Measurements from ENCODE around the gene LSS.
A peak's percentile ranks its signal among the peaks of the same experiment; 100 is the strongest.

The LSS gene

DNA sequence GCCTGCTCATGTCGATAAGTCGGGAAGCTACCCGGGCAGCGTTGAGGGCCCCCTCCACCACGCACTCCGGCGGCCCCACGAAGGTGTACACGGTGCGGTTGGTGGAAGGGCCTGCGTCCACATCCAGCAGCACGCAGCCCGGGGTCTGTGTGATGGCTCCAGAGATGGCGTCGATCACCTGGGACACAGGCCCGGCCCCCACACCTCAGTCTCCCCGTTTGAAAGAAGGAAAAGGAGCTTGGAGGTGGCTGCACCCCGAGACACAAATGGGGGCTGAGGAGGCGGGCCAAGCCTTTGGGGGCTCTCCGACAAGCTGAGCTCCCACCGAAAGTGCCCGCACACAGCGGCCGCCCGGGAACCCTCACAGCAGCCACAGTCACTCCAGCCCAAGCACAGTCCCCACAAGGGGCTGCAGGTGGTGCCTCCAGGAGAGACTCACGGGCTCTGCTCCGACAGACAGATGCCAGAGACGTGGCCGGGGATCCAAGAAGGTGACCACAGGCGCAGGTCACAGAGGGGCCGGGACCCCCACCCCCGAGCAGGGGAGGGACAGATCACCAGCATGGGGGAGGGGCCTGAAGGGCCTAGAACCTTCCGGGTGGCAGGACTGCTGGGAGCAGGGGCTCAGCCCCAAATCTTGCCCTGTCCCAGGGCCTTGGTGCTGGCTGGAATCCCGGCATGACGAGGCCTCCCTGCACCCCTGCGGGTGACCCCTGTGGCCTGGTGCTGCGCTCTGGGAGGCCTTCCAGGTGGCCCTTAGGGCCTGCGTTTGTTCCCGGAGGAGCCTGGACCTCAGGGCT is 74.2 kb downstream of the LSS start:
- no peak overlapping the region for H3K4me3 ChIP-seq (replicated peaks; ENCODE audit: low read depth, low read length)
- TF ChIP-seq, protein P1, sequence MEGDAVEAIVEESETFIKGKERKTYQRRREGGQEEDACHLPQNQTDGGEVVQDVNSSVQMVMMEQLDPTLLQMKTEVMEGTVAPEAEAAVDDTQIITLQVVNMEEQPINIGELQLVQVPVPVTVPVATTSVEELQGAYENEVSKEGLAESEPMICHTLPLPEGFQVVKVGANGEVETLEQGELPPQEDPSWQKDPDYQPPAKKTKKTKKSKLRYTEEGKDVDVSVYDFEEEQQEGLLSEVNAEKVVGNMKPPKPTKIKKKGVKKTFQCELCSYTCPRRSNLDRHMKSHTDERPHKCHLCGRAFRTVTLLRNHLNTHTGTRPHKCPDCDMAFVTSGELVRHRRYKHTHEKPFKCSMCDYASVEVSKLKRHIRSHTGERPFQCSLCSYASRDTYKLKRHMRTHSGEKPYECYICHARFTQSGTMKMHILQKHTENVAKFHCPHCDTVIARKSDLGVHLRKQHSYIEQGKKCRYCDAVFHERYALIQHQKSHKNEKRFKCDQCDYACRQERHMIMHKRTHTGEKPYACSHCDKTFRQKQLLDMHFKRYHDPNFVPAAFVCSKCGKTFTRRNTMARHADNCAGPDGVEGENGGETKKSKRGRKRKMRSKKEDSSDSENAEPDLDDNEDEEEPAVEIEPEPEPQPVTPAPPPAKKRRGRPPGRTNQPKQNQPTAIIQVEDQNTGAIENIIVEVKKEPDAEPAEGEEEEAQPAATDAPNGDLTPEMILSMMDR (IDR thresholded peaks at IDR 0.05; ENCODE audit: low read length, missing control alignments), result no peak
- DNase-seq (ENCODE audit: low read depth), result no peak

DNA sequence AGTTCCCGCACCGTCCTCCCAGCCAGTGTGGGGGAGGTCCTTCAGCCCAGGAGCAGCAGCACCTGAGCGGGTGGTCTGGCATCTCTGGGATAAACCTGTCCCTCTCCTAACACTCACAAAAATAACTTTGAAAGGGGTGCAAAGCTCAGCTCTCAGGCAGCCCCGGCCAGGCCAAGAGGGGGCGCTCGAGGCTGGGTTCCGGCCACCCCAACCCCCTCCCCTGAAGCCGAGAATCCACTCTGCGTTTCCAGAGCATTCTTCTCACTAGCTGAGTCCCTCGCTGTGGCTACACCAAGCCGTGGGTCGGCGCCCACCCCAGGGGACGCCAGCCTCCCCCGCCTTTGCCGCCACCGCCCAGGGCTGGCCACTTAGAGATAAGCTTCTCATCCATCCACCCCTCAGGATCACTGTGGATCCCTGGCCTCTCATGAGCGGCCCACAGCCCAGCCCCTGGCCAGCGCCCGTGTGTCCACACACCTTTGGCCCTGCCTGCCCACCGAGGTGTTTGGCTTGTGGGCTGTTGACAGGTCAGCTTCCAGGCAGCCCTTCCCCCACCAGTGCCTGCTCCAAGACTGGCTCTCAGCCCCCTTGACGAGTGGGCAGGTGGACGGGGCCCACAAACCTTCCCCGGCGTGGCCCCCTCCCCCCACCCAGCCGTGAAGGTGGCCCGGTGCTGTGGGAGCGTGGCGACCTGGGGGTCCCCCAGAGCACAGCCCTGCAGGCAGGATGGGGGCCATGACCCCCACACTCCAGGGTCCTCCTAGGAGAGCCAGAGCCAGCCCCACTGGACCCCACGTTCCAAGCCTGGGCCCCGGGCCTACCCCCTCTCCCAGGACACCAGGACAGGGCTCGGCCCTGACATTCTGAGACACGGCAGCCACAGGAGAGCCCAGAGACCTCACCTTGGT is 75.1 kb downstream of the LSS start:
- TF ChIP-seq, protein P1 (IDR thresholded peaks at IDR 0.05; ENCODE audit: low read length, missing control alignments), result peak; percentile 80
- H3K4me3 ChIP-seq (replicated peaks; ENCODE audit: low read depth, low read length), result no peak overlapping the region
- DNase-seq (ENCODE audit: low read depth), result peak; percentile 60

- TF ChIP-seq, protein P1 (IDR thresholded peaks at IDR 0.05; ENCODE audit: low read length, missing control alignments), result no peak
- no peak for DNase-seq (ENCODE audit: low read depth)
- H3K4me3 ChIP-seq (replicated peaks; ENCODE audit: low read depth, low read length), result no peak overlapping the region
Observed at GRCh38 chr21:46152927-46153246, 75.7 kb downstream of the LSS start.

- H3K4me3 ChIP-seq (replicated peaks; ENCODE audit: low read depth, low read length), result no peak overlapping the region
- TF ChIP-seq, protein P1 (IDR thresholded peaks at IDR 0.05; ENCODE audit: low read length, missing control alignments), result no peak
- no peak for DNase-seq (ENCODE audit: low read depth)
Observed at GRCh38 chr21:46151989-46152926, 76.3 kb downstream of the LSS start.

DNA sequence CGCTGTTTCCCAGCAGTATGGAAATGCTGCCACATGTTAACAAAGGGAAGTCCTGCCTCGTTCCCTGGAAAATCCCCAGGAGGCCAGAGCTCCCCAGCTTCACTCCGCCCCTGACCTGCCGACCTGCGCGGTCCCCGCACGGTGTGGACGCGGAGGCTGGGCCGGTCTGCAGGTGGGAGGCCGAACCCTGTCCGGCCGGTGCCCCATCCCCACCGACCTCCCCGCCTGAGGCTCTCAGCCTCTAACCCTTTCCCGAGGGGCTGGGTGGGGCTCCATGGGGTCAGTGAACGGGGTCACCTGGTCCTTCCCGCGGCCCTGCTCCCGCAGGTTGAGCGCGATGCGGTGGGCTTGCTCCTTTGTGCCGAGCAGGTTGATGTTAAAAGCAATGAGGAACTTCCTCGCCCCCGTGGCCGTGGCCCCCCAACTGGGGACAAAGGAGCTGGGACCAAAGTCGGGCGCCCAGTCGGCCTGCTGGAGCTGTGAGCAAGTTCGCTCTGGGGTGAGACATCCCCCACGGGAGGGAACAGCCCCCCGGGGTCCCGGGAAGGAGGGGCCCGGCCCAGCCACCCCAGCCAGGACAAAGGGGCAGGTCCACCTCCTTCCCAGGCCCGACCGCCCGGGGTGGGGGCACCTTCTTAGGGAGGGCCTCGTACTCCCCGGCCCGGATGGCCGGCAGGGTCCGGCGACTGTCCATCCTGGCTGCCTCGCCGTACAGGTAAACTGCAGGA is 77.1 kb downstream of the LSS start:
- no peak overlapping the region for H3K4me3 ChIP-seq (replicated peaks; ENCODE audit: low read depth, low read length)
- TF ChIP-seq, protein P1 (IDR thresholded peaks at IDR 0.05; ENCODE audit: low read length, missing control alignments), result no peak
- no peak for DNase-seq (ENCODE audit: low read depth)

All from fibroblast of pulmonary artery (primary cell).